Activated B cell treated with CpG ODN at 0.5 μM for 24 hours (primary cell): ENCODE results near the gene STK40. TPM values are rescaled to one million over a fixed set of nuclear protein-coding genes. Genes with fewer than 3 reads are reported as not detected.

Experiments used
- ATAC-seq: fragments of 200-7000 bp; cut with Tn5 transposase; one replicate; pipeline ENCODE4 v1.10.0; 2021; ENCODE audit warnings: low read depth, mild to moderate bottlenecking, moderate library complexity
- CTCF ChIA-PET: fragments of 350-600 bp; sonication (Branson Sonifier 250); formaldehyde crosslinking; loops from one replicate; lab custom pipeline; 2021; ENCODE audit warnings: antibody characterized with exemption; lab: Charles Lee
- POLR2A ChIA-PET: fragments of 350-600 bp; sonication (Branson Sonifier 250); formaldehyde crosslinking; loops from one replicate; lab custom pipeline; 2021; ENCODE audit warnings: antibody characterized with exemption; lab: Charles Lee
- DNase-seq: peaks from one replicate; pipeline ENCODE4 v3.0.0; 2022
- H3K27ac Mint-ChIP-seq: one replicate; pipeline ENCODE4 v1.8.0; 2020; ENCODE audit warnings: mixed read lengths
- H3K27me3 Mint-ChIP-seq: one replicate; pipeline ENCODE4 v1.8.0; 2021; ENCODE audit warnings: mixed read lengths
- H3K36me3 Mint-ChIP-seq: one replicate; pipeline ENCODE4 v1.8.0; 2021; ENCODE audit warnings: low read depth, mixed read lengths
- H3K4me1 Mint-ChIP-seq: one replicate; pipeline ENCODE4 v1.8.0; 2021; ENCODE audit warnings: mixed read lengths
- H3K4me3 Mint-ChIP-seq: one replicate; pipeline ENCODE4 v1.8.0; 2020; ENCODE audit warnings: mild to moderate bottlenecking, mixed read lengths
- H3K9me3 Mint-ChIP-seq: one replicate; pipeline ENCODE4 v1.8.0; 2020; ENCODE audit warnings: mixed read lengths
- CTCF ChIP-seq: fragments of 200-600 bp; IDR thresholded peaks from one replicate; pipeline ENCODE4 v1.8.0; 2022; ENCODE audit warnings: antibody characterized with exemption, mild to moderate bottlenecking
- intact Hi-C: fragments of 100-400 bp; cut with micrococcal nuclease; formaldehyde crosslinking; loops from one replicate; pipeline ENCODE4 v1.15.1; 2024
- total RNA-seq: library from RNA; stranded (reverse); gene quantifications from 2 replicates; pipeline ENCODE4 v1.2.3, GENCODE V29; 2022

Gene STK40
- total RNA-seq, 1 donor from 2014 or later = 63.7 TPM

GRCh38 chr1:36352910-36353878 lies 32.5 kb downstream of the STK40 start:
- Mint-ChIP-seq H3K4me1 (peaks cover 29% of the 10 kb centered on the region), H3K27ac (no peak overlapping the region), H3K27me3 (no peaks in the 10 kb centered on the region), H3K4me3 (no peak overlapping the region), H3K36me3 (peaks cover 73% of the 10 kb centered on the region), H3K9me3 (no peaks in the 10 kb centered on the region)
- POLR2A ChIA-PET = no interaction called here
- no peak for DNase-seq
- CTCF ChIA-PET = no interaction called here
- no peak for TF ChIP-seq CTCF
- no peak for ATAC-seq
- intact Hi-C loops = no loop called here

- ChIA-PET POLR2A (interaction anchor here (1.9 kb wide), 1 partner anchor 34 kb away, joined by 9 read pairs; no protein-coding TSS in a partner anchor), CTCF (no interaction called here)
- no peak overlapping the region for H3K4me3 Mint-ChIP-seq
- ATAC-seq (no peak), DNase-seq (no peak)
- H3K9me3 Mint-ChIP-seq = no peaks in the 10 kb centered on the region
- no peaks in the 10 kb centered on the region for H3K27me3 Mint-ChIP-seq
- peaks cover 29% of the 10 kb centered on the region for H3K4me1 Mint-ChIP-seq
- intact Hi-C loops = no loop called here
- H3K27ac Mint-ChIP-seq = no peak overlapping the region
- peaks cover 74% of the 10 kb centered on the region for H3K36me3 Mint-ChIP-seq
- no peak for TF ChIP-seq CTCF
Measured at GRCh38 chr1:36352125-36352909, 33.4 kb downstream of the STK40 start.

GRCh38 chr1:36351227-36351977 lies 34.3 kb downstream of the STK40 start:
- Mint-ChIP-seq H3K27ac (no peak overlapping the region), H3K4me3 (no peak overlapping the region), H3K27me3 (no peaks in the 10 kb centered on the region), H3K9me3 (no peaks in the 10 kb centered on the region), H3K36me3 (peaks cover 73% of the 10 kb centered on the region), H3K4me1 (peaks cover 29% of the 10 kb centered on the region)
- POLR2A ChIA-PET = interaction anchor here (0.6 to 2.1 kb wide), 6 partner anchors 8 to 99 kb away, joined by 3 to 9 read pairs (median 5); partner anchors contain the start of gene OSCP1
- ATAC-seq = no peak
- DNase-seq = no peak
- intact Hi-C loops = loop anchor here (2.0 kb wide), 1 partner anchor 69 kb away; no protein-coding TSS in a partner anchor
- TF ChIP-seq CTCF = no peak
- CTCF ChIA-PET = interaction anchor here (0.8 to 1.8 kb wide), 2 partner anchors 17 to 46 kb away, joined by 4 to 13 read pairs; no protein-coding TSS in a partner anchor

GRCh38 chr1:36350659-36351226 lies 35.0 kb downstream of the STK40 start:
- Mint-ChIP-seq H3K27ac (peak overlapping the region; percentile 66), H3K4me1 (peaks cover 29% of the 10 kb centered on the region), H3K9me3 (no peaks in the 10 kb centered on the region), H3K4me3 (no peak overlapping the region), H3K36me3 (peaks cover 72% of the 10 kb centered on the region), H3K27me3 (no peaks in the 10 kb centered on the region)
- ATAC-seq (peak; percentile 90), DNase-seq (peak; percentile 36)
- TF ChIP-seq CTCF = no peak
- CTCF ChIA-PET = interaction anchor here (0.8 to 1.8 kb wide), 5 partner anchors 17 to 69 kb away, joined by 3 to 13 read pairs (median 4); no protein-coding TSS in a partner anchor
- intact Hi-C loops = loop anchor here (1.0 to 2.0 kb wide), 2 partner anchors 19 to 70 kb away; no protein-coding TSS in a partner anchor
- POLR2A ChIA-PET = interaction anchor here (0.6 to 2.1 kb wide), 7 partner anchors 9 to 100 kb away, joined by 3 to 9 read pairs (median 5); partner anchors contain the start of gene OSCP1
